H1 (cell line): ENCODE data around the gene TSEN54. TPM values are rescaled to one million over a fixed set of nuclear protein-coding genes. Genes with fewer than 3 reads are reported as not detected.

Experiments used
- CTCF ChIA-PET: fragments of 300-600 bp; sonication (Branson Sonifier 250); formaldehyde crosslinking; loops from one replicate; lab custom pipeline; 2021; ENCODE audit not compliant: partially characterized antibody; lab: Charles Lee
- POLR2A ChIA-PET: fragments of 300-600 bp; sonication (Branson Sonifier 250); formaldehyde crosslinking; loops from one replicate; lab custom pipeline; 2021; ENCODE audit warnings: inconsistent platforms; ENCODE audit not compliant: partially characterized antibody; lab: Charles Lee
- DNase-seq, 2 experiments: peaks; one replicate each; pipeline versions ENCODE4 v3.0.0 to v3.0.0-alpha.2; 2010 to 2022; ENCODE audit warnings: low spot score in 2 of 2, low read depth in 1 of 2, mixed read lengths in 1 of 2
- FAIRE-seq: peaks from 2 replicates; lab custom pipeline; 2011; peaks lifted over from hg19 to GRCh38; lab: Jason Lieb, UNC
- H2AFZ ChIP-seq: 2 replicates; pipeline ENCODE4 v1.8.1; 2012; ENCODE audit warnings: low read length, inconsistent platforms
- H2AK5ac ChIP-seq: 2 replicates; pipeline ENCODE4 v1.6.1; 2013; ENCODE audit warnings: low read depth, low read length
- H2BK120ac ChIP-seq: replicated peaks from 2 replicates; pipeline ENCODE3; 2013; ENCODE audit warnings: low read depth, low read length, inconsistent platforms
- H2BK12ac ChIP-seq: 2 replicates; pipeline ENCODE4 v1.6.1; 2013; ENCODE audit warnings: low read depth, low read length
- H2BK15ac ChIP-seq: 2 replicates; pipeline ENCODE4 v1.6.1; 2013; ENCODE audit warnings: low read length
- H2BK20ac ChIP-seq: 2 replicates; pipeline ENCODE4 v1.6.1; 2013; ENCODE audit warnings: low read length
- H2BK5ac ChIP-seq: 2 replicates; pipeline ENCODE4 v1.6.1; 2013; ENCODE audit warnings: low read depth, low read length
- H3K14ac ChIP-seq: 2 replicates; pipeline ENCODE4 v1.6.1; 2013; ENCODE audit warnings: inconsistent platforms; ENCODE audit not compliant: insufficient read length
- H3K18ac ChIP-seq: 2 replicates; pipeline ENCODE4 v1.6.1; 2013; ENCODE audit warnings: low read length; ENCODE audit errors: extremely low read depth
- H3K23ac ChIP-seq: 2 replicates; pipeline ENCODE4 v1.6.1; 2013; ENCODE audit warnings: inconsistent platforms; ENCODE audit not compliant: insufficient read length
- H3K23me2 ChIP-seq: 2 replicates; pipeline ENCODE4 v1.6.1; 2013; ENCODE audit warnings: low read depth, low read length
- H3K27ac ChIP-seq: 2 replicates; pipeline ENCODE4 v1.6.1; 2011; ENCODE audit warnings: low read depth, low read length, inconsistent platforms
- H3K27me3 ChIP-seq, 4 experiments: replicated peaks in 1 of 4; 1 replicate in 1 of 4; 2 replicates in 3 of 4; pipeline versions ENCODE4 v1.6.1 to v1.8.1; 2011 to 2013; ENCODE audit warnings: low read length in 3 of 4, mild to moderate bottlenecking in 3 of 4, inconsistent platforms in 2 of 4, mixed read lengths in 2 of 4, moderate library complexity in 1 of 4; ENCODE audit not compliant: control insufficient read depth in 3 of 4, insufficient read depth in 3 of 4; ENCODE audit errors: extremely low read depth in 1 of 4
- H3K36me3 ChIP-seq, 4 experiments: 2 replicates each; pipeline versions ENCODE4 v1.6.1 to v1.8.1; 2011 to 2013; ENCODE audit warnings: mild to moderate bottlenecking in 4 of 4, low read length in 3 of 4, moderate library complexity in 2 of 4, control low read depth in 1 of 4, inconsistent platforms in 1 of 4; ENCODE audit not compliant: insufficient read depth in 4 of 4, control insufficient read depth in 2 of 4
- H3K4ac ChIP-seq: replicated peaks from 2 replicates; pipeline ENCODE3; 2013; ENCODE audit warnings: low read length, low read depth, mixed read lengths, inconsistent platforms; ENCODE audit not compliant: insufficient read length
- H3K4me1 ChIP-seq, 4 experiments: replicated peaks in 1 of 4; 1 replicate in 1 of 4; 2 replicates in 3 of 4; pipeline versions ENCODE4 v1.6.1 to v1.8.1; 2011 to 2013; ENCODE audit warnings: low read length in 3 of 4, inconsistent platforms in 2 of 4, mixed read lengths in 1 of 4; ENCODE audit not compliant: insufficient read depth in 4 of 4, control insufficient read depth in 3 of 4
- H3K4me2 ChIP-seq, 2 experiments: 2 replicates each; pipeline versions ENCODE4 v1.6.1 to v1.8.1; 2011 to 2013; ENCODE audit warnings: low read depth in 2 of 2, low read length in 2 of 2, control low read depth in 1 of 2, inconsistent platforms in 1 of 2, mild to moderate bottlenecking in 1 of 2; ENCODE audit not compliant: insufficient read depth in 1 of 2
- H3K4me3 ChIP-seq, 4 experiments: fragments of 200-600, 300-600 bp in 1 of 4; sonication (generic), shearing (Covaris generic), sonication (Bioruptor Twin) in 1 of 4; 2 replicates each; pipeline versions ENCODE4 v1.5.1 to v1.8.1; 2011 to 2016; ENCODE audit warnings: low read length in 4 of 4, low read depth in 3 of 4, control low read depth in 2 of 4, inconsistent platforms in 2 of 4, mild to moderate bottlenecking in 2 of 4, mixed read lengths in 1 of 4, moderate library complexity in 1 of 4; ENCODE audit not compliant: insufficient read depth in 2 of 4; ENCODE audit errors: extremely low read depth in 1 of 4
- H3K56ac ChIP-seq: replicated peaks from 2 replicates; pipeline ENCODE3; 2013; ENCODE audit warnings: low read depth, mild to moderate bottlenecking, mixed read lengths, low read length, inconsistent platforms; ENCODE audit not compliant: insufficient read length
- H3K79me1 ChIP-seq: 2 replicates; pipeline ENCODE4 v1.6.1; 2013; ENCODE audit warnings: low read depth, low read length, control low read depth
- H3K79me2 ChIP-seq, 2 experiments: 2 replicates each; pipeline versions ENCODE4 v1.6.1 to v1.8.1; 2012 to 2013; ENCODE audit warnings: low read length in 2 of 2, mild to moderate bottlenecking in 2 of 2, inconsistent platforms in 1 of 2; ENCODE audit not compliant: insufficient read depth in 2 of 2, control insufficient read depth in 1 of 2
- H3K9ac ChIP-seq, 4 experiments: replicated peaks in 1 of 4; 1 replicate in 1 of 4; 2 replicates in 3 of 4; pipeline versions ENCODE4 v1.6.1 to v1.8.1; 2011 to 2013; ENCODE audit warnings: low read depth in 3 of 4, low read length in 3 of 4, control low read depth in 2 of 4, mild to moderate bottlenecking in 2 of 4, moderate library complexity in 2 of 4, inconsistent platforms in 1 of 4; ENCODE audit errors: extremely low read depth in 1 of 4
- H3K9me3 ChIP-seq, 2 experiments: 2 replicates each; pipeline versions ENCODE4 v1.6.1 to v1.8.1; 2012 to 2013; ENCODE audit warnings: mild to moderate bottlenecking in 2 of 2, moderate library complexity in 2 of 2, control low read depth in 1 of 2, inconsistent platforms in 1 of 2, low read depth in 1 of 2, low read length in 1 of 2, mixed read lengths in 1 of 2; ENCODE audit not compliant: insufficient read depth in 2 of 2
- H4K20me1 ChIP-seq, 2 experiments: replicated peaks in 1 of 2; 2 replicates each; pipeline versions ENCODE3 to v1.8.1; 2011 to 2013; ENCODE audit warnings: inconsistent platforms in 2 of 2, low read length in 2 of 2, mild to moderate bottlenecking in 1 of 2; ENCODE audit not compliant: insufficient read depth in 2 of 2, control insufficient read depth in 1 of 2
- H4K5ac ChIP-seq: 2 replicates; pipeline ENCODE4 v1.6.1; 2013; ENCODE audit warnings: low read length, low read depth, mixed read lengths, inconsistent platforms; ENCODE audit not compliant: insufficient read length
- H4K8ac ChIP-seq: 2 replicates; pipeline ENCODE4 v1.8.0; 2013; ENCODE audit warnings: mild to moderate bottlenecking, moderate library complexity, low read length, inconsistent platforms; ENCODE audit not compliant: insufficient read depth; ENCODE audit errors: extremely low read depth
- H4K91ac ChIP-seq: replicated peaks from 2 replicates; pipeline ENCODE3; 2013; ENCODE audit warnings: low read length, mixed read lengths, inconsistent platforms; ENCODE audit not compliant: insufficient read length
- CEBPB ChIP-seq: IDR thresholded peaks from 2 replicates; pipeline ENCODE4 v1.6.1; 2012; ENCODE audit warnings: low read depth, low read length
- CTCF ChIP-seq, 3 experiments: IDR thresholded peaks; 1 replicate in 2 of 3; 2 replicates in 1 of 3; pipeline versions ENCODE4 v1.5.1 to v1.6.1; 2011; ENCODE audit warnings: low read length in 3 of 3, mild to moderate bottlenecking in 3 of 3, inconsistent platforms in 2 of 3, low read depth in 1 of 3, moderate library complexity in 1 of 3; ENCODE audit not compliant: insufficient read depth in 1 of 3; ENCODE audit errors: control extremely low read depth in 1 of 3
- EZH2 ChIP-seq: fragments of 200-600 bp; sonication (generic); IDR thresholded peaks from 2 replicates; pipeline ENCODE4 v1.7.1; 2012; ENCODE audit warnings: low read depth, mild to moderate bottlenecking, moderate library complexity, low read length, inconsistent platforms; ENCODE audit not compliant: severe bottlenecking
- GABPA ChIP-seq: IDR thresholded peaks from 2 replicates; pipeline ENCODE4 v1.6.1; 2011; ENCODE audit warnings: mild to moderate bottlenecking, low read length, moderate library complexity, borderline replicate concordance; ENCODE audit not compliant: insufficient read depth
- JUND ChIP-seq: IDR thresholded peaks from 2 replicates; pipeline ENCODE4 v1.6.1; 2011; ENCODE audit warnings: mild to moderate bottlenecking, improper control_type of control experiment, low read length
- KDM1A ChIP-seq: fragments of 200-600, 300-600 bp; sonication (generic); IDR thresholded peaks from 2 replicates; pipeline ENCODE4 v1.7.1; 2016; ENCODE audit warnings: mild to moderate bottlenecking, low read length, borderline replicate concordance
- SIN3A ChIP-seq, 2 experiments: IDR thresholded peaks in 1 of 2; conservative IDR thresholded peaks in 1 of 2; 2 replicates each; pipeline ENCODE4 v1.6.1; 2011 to 2012; ENCODE audit warnings: low read length in 2 of 2, improper control_type of control experiment in 1 of 2, low read depth in 1 of 2, mild to moderate bottlenecking in 1 of 2
- SP2 ChIP-seq: IDR thresholded peaks from 2 replicates; pipeline ENCODE4 v1.6.1; 2012; ENCODE audit warnings: mild to moderate bottlenecking, low read length, inconsistent platforms
- SP4 ChIP-seq: IDR thresholded peaks from 2 replicates; pipeline ENCODE4 v1.6.1; 2012; ENCODE audit warnings: low read length, inconsistent platforms
- WGBS, 2 experiments: shearing (Covaris generic) in 1 of 2; methylation state at CpG; one replicate each; pipeline versions ENCODE4 v1.1.6 to v1.1.7; 2013 to 2015; ENCODE audit warnings: low lambda C conversion rate in 2 of 2, mixed read lengths in 2 of 2, inconsistent platforms in 1 of 2, low coverage in 1 of 2, missing lambda C conversion rate in 1 of 2; ENCODE audit not compliant: insufficient replicate concordance in 2 of 2, insufficient coverage in 1 of 2, insufficient read length in 1 of 2; ENCODE audit errors: extremely low coverage in 1 of 2, missing lambda C conversion rate in 1 of 2; 5-methylcytosine and 5-hydroxymethylcytosine counted together
- polyA plus RNA-seq, 7 experiments: library from polyadenylated mRNA; depleted of rRNA in 3 of 7; stranded (reverse) in 5 of 7; unstranded in 2 of 7; fragments of >200 nt in 5 of 7; fragments of 200-250 nt in 2 of 7; gene quantifications; 1 replicate in 5 of 7; 2 replicates in 1 of 7; 4 replicates in 1 of 7; pipeline versions ENCODE4 v1.2.1 to v1.2.3, GENCODE V29; 2011 to 2013; ENCODE audit warnings: missing spikeins in 2 of 7, mixed read lengths in 2 of 7
- total RNA-seq: library from RNA; stranded (reverse); fragmentation: NEBNext Ultra II Directional; extraction: Animal tissue kit (Norgen Biotek cat#: 25700); gene quantifications from 2 replicates; pipeline ENCODE4 v1.2.1, GENCODE V29; 2021
- TF ChIP-seq, protein P1 (sequence below): IDR thresholded peaks from 2 replicates; pipeline ENCODE4 v1.6.1; 2012; ENCODE audit warnings: inconsistent platforms

The TSEN54 gene
- total and polyA plus RNA-seq, 2 of the 8 experiments (the other 6 are each of a cell fraction or from before 2014, with no cell fraction given): 43.6 to 60.3 TPM

DNA sequence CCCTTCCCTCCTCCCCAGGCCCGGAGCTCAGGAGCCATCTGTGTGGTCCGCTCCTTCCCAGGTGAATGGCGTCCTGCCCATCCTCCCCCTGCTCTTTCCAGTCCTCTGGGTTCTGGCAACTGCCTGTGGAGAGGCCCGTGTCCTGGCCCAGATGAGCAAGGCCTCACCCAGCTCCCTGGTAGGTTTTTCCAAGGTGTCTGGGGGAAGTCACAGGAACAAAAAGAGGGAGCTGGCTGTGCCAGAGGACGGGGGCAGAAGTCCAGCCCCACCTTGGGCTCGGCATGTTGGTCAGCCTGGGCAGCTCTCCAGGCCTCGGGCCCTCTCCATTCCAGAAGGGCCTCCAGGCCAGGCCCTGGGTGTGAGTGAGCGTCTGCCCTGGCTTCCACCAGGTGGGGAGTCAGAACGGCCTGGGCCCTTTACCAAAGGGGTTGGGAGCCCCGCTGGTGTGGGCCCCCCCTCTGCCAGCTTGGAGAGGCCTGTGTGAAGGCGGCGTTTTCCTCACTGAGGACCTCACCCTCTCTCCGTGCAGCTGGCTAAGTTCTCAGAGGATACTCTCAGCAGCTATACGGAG lies 26.1 kb upstream of the TSEN54 start:
- Histone ChIP-seq H2AK5ac (no peak overlapping the region), H3K79me1 (no peaks in the 10 kb centered on the region; the same call in 1 of the 2 replicates), H3K27me3 (no peaks in the 10 kb centered on the region), H2BK5ac (no peak overlapping the region), H3K9me3 (no peaks in the 10 kb centered on the region), H3K4me1 (no peaks in the 10 kb centered on the region; a peak in 1 of 7 replicates), H3K4me2 (no peak overlapping the region), H3K14ac (no peak overlapping the region), H2BK120ac (no peak overlapping the region), H3K36me3 (peaks cover 0 to 6% (median 4%) of the 10 kb centered on the region in 4 experiments; a peak in 4 of 8 replicates), H4K8ac (no peak overlapping the region), H3K9ac (no peak overlapping the region), H3K56ac (no peak overlapping the region), H4K20me1 (peaks cover 0 to 12% of the 10 kb centered on the region in 2 experiments), H4K5ac (no peak overlapping the region), H2BK20ac (no peak overlapping the region), H3K23ac (no peak overlapping the region), H3K23me2 (no peaks in the 10 kb centered on the region), H3K18ac (no peak overlapping the region), H3K4me3 (no peak overlapping the region), H2BK12ac (no peak overlapping the region), H2BK15ac (no peak overlapping the region), H3K27ac (no peak overlapping the region), H3K4ac (no peak overlapping the region), H3K79me2 (no peaks in the 10 kb centered on the region), H4K91ac (no peak overlapping the region), H2AFZ (no peak overlapping the region)
- FAIRE-seq (no peak), DNase-seq (no peak)
- POLR2A ChIA-PET: interaction anchor here (1.2 kb wide), 1 partner anchor 13 kb away, joined by 8 read pairs; no protein-coding TSS in a partner anchor
- 85% methylated on average over 12 of the region's 14 CpGs; no CpG with 5 or more reads in 1 of the 2 experiments for WGBS, 2 experiments
- CTCF ChIA-PET: interaction anchor here (0.6 to 1.8 kb wide), 4 partner anchors 10 to 101 kb away, joined by 3 to 9 read pairs (median 4); no protein-coding TSS in a partner anchor
- TF ChIP-seq CTCF (IDR thresholded peaks at IDR 0.05; ENCODE audit: control extremely low read depth in 1 of 3, insufficient read depth in 1 of 3, low read depth in 1 of 3, low read length in 3 of 3) (no peak), EZH2 (no peak), CEBPB (no peak), KDM1A (no peak), SP2 (no peak), GABPA (no peak), SP4 (no peak), JUND (no peak), SIN3A (conservative IDR thresholded peaks at IDR 0.05 in 1 of 2, IDR thresholded peaks at IDR 0.05 in 1 of 2; ENCODE audit: low read depth in 1 of 2, low read length in 2 of 2) (no peak)
- TF ChIP-seq, protein P1, sequence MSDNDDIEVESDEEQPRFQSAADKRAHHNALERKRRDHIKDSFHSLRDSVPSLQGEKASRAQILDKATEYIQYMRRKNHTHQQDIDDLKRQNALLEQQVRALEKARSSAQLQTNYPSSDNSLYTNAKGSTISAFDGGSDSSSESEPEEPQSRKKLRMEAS: no peak
